NCI-H1092 (cell line): Measurements from ENCODE around the gene ASCC2.

Experiments used
- DNase-seq: peaks from one replicate; lab custom pipeline; 2025; lab: John Stamatoyannopoulos, UW

ASCC2 gene

DNA sequence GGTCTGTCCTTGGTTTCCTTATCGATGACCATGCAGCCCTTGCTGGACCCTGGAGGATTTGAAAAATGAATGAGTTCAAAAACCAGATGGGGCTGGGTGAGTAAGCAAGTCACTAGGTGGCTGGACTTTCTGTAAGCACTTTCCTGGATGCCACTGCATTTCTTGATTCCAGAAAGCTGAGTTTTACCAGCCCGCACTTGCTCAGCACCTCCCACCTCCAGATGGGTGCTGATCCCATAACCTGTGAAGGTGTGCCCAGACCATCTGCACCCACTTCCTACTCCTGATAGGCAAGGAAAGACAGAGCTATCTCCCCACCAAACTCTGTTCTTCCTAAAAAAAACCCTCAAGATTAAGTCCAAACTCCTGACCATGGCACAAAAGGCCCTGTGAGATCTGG is 21.1 kb downstream of the ASCC2 start:
- no peak for DNase-seq

DNA sequence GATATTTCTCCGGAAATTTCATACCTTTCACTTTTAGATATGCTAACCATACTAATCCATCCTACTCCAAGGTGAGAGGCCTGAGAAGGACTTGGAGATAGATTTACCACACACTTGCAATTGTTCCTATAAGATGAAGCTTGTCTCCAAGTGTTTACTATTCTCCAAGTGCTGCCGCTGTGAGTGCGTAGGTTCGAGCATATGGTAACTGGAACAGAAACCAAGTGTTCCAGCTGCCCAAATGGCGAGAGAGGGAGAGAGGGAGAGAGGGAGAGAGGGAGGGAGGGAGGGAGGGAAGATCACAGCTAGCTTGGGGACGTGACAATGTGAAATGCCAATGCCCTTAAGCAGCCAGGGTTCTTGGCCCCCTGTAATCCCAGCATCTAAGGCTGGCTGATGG is 21.5 kb downstream of the ASCC2 start:
- no peak for DNase-seq

DNA sequence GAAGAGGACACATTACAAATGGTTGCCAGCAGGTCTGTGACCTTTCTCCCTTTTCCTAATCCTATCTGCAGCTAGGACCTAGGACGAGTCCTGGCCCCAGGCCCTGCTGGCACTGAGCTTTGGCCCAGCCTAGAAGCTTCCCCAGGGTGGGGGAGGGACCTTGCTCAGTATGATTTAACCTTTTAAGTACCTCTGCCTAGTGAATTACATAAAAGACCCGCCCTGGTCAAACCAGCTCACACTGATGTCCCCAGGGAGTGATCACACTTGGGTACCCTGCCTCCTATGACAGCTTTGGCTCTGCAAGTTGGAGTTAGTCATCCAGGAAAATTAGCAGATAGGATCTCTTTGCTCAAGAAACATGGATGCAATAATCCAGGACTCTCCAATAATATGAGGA is 21.9 kb downstream of the ASCC2 start:
- DNase-seq: no peak

DNA sequence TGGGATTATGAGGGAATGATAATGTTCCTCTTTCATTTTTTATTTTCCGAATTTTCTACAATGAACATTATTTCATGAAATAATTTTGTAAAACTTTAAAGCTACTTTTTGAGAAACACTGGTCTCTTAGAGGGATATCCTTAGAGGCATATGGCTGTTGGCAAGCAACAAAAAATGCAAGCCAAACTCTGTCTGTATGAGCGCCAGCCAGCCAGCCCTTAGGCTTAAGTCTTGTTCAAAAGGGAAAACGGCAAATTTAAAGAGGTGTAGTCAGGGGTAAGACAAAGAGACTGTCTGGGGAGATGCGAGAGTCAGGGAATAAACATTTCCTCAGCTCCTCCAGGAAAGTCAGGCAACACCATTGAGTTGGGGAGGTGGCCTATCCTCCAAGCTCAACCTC is 22.5 kb downstream of the ASCC2 start:
- DNase-seq: no peak

DNA sequence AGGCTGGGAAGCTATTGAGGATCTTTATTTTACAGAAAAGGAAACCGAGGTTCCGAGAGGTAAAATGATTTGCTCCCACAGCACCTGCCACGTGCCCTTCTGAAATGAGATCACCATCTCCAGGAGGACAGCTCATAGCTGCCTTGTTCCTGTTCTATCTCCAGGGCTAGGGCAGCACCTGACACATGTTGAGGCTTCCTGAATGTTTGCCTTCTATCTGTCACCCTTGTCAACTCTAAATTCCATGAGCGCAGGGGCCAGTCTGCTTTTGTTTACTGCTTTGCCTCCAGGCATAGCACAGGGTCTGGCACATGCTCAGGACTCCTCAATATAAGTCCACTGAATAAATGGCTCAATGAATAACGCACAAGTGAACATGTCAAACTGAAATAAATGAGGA is 24.1 kb downstream of the ASCC2 start:
- no peak for DNase-seq

DNA sequence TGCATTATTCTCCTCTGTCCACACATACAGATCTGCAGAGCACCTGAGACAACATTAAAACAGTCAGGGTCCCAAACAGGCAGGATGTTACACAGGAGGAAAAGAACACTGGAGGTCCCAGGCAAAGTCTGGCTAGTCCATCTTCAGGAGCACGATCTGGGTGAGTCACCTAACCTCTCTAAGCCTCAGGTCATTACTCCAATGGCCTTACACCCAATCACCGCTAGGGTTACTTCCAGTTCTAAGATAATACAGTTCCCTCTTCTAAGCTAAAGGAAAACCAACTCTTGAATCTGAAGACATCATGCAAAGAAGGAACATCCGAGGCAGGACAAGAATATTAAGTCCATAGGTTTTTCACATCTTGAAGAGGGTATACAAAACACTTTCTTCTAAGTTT is 24.5 kb downstream of the ASCC2 start:
- no peak for DNase-seq

DNA sequence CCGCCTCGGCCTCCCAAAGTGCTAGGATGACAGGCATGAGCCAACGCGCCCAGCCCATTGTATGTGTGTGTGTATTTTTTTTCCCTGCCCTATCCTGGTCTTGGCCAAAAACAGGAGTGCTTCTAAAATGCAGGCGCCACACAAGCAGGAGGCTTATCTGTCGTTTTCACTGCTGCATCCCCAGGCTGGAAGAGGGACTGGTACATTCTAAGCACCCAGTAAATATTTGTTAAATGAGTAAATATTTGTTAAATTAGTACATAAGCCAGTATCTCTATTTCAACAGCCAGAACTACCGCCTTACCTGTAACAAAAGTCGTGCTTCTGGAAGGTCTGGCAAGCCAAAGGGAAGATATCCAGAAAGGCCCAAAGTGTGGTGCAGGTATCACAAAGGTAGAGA is 24.9 kb downstream of the ASCC2 start:
- DNase-seq: no peak

DNA sequence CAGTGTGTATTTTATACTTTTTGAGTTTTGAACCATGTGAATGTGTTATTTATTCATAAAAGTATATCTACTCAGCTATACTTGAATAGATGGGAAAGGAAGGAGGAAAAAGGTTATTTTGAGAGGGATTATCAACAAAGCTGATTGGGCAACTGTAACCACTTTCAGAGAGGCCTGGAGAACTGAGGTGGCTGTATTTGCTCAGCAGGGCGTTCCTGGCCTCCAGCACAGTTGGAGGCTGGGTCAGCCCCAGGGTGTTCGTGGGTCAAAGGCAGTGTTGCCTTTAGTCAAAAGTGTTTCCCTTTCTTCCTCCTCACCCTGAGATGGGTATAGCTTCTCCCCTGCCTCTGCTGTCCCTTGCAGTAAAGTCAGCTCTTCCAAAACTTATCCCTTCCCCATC is 26.7 kb downstream of the ASCC2 start:
- DNase-seq: no peak

DNA sequence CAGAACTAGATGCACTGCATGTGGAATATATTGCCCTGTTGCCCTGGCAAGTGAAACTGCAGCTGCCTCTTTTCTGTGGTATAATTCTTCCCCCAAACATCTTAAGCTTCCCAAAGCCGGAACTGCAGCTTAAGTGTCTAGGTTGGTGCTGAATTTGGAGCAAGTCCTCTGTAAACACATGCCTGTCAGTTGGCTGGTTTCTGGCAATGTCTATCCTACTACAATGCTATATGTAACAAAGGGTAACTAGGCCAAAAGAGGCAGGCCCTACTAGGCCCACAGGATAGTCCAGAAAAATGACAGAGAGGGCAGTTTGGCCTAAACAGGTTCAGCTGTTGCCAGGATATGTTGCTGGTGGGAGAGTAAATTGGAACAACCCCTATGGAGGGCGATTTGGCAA is 27.9 kb downstream of the ASCC2 start:
- no peak for DNase-seq

DNA sequence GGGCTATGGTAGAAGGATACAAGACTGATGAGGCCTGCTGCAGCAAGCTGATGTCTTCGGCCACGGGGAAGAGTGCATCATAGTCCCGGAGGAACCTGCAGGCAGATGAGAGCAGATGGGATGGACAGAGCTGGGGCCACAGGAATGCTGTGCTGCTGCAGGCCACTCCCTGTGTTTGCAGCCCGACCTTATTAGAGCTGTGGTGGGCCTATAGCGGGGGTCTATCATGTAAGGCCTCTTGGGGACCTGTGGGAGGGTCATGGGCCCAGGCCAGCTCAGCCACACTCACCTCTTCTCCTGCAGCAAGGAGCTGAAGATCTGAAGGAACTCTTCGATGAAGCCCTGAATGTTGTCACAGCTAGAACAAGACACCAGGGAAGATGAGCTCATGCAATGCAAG is 31.9 kb downstream of the ASCC2 start:
- DNase-seq: no peak

DNA sequence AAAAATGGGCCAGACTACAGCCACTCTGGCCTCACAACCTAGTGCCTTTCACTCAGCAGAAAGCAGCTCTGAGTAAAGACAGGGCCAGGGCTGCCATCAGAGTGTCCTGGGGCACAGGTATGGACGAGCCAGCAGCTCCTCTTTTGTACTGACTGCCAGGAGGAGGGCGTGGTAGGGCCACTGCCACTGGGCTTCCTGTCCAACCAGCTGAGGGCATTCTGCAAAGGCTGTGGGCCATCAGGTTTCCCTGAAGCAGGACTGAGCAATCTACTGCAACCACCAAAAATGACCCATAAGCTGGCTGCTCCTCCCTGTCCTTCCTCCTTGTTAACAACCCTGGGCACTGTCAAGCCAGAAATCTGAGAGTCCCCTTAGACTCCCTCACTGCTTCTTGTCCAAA is 33.1 kb downstream of the ASCC2 start:
- no peak for DNase-seq

DNA sequence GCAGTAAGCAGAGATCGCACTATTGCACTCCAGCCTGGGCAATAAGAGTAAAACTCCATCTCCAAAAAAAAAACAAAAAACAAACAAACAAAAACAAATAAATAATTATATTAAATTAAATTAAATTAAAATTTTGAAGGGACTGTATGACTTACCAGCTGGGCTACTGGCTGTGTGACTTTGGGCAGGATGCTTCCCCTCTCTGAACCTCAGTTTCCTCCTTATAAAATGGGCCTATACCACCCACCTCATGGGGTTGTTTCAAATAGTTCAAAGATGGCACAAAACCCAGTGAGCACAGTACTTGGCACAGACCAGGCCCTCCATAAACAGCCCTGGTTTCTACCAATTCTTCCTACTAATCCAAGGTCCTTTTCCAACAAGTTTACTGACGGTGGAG is 34.9 kb downstream of the ASCC2 start:
- DNase-seq: no peak

DNA sequence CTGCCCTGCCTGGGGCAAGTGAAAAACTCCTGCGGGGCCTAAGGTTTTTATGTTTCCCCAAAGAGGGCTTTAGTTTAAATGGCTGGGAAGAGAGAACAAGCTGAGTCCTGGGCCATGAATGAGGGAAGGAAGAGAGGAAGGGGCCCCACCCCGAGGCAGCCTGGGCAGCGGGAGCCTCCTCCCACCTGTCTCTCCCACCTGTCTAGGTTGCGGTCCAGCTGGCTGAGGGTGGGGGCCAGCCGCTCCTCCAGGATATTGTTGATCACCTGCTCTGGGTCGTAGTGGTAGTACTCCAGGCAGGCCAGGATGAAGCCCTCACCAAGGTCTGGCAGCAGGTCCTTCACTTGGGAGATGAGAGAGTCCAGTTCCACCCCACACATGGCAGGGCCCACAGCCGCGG is 36.3 kb downstream of the ASCC2 start:
- no peak for DNase-seq

DNA sequence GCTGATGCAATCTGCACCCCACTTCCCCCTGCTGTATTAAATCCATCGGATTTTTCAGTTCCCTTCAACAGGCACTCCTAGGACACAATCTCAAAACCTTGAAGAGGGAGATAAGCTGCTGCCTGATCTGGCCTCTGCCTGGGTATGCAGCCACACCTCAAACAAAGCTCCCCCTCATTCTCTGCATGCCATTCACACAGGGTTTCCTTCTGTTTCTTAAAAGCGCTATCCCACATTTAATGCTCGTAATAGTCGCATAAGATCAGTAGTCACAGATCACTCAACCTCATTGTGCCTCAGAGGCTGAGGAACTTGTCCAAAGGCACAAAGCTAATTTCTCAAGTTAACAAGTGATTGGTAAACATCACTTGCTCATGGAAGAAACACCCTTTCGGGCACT is 36.9 kb downstream of the ASCC2 start:
- no peak for DNase-seq

DNA sequence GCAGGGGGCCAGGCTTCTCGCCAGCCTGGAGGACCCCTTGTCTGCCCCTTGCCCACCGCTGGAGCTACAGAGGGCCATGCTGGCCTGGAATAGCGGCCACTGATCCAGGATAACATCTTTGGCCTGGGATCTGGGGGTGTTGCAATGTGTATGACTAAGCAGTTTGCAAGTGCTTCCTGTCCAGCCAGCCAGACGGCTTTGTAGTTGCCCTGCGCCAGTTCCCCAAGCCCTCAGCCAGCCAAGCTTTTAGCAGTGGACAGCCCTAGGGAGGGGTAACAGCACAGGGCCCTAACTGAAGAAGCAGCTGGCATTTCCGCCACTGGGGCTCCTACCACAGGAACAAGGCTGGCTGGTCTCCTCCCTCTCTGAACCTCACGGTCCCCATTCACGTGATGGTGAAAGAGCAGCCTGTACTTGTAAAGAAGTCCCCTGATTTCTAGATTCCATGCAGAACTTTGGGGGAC is 38.8 kb downstream of the ASCC2 start:
- DNase-seq: no peak

DNA sequence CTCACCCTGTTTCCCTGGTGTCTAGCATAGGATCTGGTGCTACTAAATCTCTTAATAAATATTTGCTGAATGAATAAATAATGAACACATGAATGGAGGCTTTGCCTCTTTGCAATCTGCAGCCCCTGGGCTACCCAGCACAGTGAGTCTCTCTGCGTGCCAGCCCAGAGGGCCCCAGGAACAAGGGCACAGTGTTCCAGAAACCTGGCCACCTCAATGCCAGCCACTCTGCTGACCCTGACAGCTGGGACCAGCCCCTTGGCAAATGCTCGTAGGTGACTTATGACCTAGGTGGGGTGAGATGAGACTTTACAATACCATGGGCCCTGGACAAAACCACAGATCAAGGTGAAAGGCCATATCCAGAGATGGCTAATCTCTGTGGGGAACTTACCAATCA is 39.3 kb downstream of the ASCC2 start:
- no peak for DNase-seq

DNA sequence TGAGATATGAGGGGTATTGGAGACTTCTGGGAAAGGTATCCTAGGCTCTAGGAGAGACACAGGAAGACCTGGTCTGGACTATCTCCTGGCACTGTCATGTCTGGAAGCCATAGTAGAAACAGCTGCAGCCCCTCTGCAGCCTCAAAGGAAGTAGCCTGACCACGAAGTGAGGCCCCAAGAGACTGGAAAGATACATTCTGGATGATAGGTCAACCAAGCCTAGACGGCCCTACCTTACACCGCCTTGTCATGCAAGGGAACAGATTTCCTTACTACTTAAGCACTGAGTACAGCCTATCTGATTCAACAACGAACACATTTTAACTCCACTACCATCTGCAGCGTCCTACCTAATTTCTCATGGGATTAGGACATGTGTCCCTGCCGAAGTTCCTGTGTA is 39.8 kb downstream of the ASCC2 start:
- no peak for DNase-seq

DNA sequence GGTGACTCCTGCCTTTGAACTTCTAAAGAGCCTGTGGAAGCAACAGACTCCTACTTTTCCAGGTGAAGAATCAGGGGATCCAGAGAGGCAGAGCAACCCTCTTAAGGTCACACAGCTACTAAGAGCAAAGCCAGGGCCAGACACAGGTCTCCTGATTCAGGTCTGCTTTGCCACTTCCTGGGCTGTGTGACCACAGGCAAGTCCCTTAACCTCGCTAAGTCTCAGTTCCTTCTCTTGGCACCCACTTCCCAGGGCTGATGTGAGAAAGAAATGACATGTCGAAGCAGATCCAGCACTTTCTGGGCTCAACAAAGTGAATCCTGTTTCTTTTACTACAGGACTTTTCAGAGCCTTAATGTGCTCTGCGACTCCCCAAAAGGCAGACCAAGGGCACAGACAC is 40.7 kb downstream of the ASCC2 start:
- no peak for DNase-seq

DNA sequence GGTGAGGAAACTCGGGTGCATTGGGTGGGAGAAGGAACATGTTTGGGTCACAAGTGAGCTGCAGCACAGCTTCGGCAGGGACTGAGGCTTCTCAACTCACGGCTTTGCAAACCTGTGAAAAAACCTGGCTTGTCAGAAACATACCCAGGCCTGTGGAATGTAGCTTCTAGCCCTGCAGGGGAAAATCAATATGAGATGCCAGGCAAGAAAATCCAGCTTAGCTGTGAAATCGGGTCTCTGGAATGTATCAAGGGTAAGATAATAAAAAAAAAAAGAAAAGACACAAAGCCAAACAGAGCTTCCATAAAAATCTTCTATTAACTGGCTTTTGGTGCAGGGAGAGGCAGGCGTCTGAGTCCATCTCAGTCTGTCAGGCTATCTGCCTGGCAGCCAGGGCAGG is 42.4 kb downstream of the ASCC2 start:
- no peak for DNase-seq

DNA sequence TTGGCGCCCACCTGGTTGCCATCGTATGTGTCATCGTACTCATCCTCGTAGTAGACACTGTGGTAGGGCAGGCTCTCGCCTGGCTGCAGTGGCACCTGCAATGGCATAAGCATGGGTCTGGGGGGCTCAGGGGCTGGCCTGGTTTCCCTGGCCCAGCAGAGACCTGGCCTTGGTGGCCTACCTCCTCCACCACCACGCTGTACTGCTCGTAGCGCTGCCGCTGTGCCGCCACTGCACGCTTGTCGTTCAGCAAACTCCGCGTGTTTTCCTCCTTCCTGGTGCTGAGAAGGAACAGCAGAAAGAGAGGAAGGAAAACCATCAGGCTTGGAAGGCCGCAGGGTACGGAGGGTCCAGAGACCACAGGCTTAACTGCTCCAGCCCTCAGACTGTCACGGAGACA is 44.7 kb downstream of the ASCC2 start:
- DNase-seq: no peak

DNA sequence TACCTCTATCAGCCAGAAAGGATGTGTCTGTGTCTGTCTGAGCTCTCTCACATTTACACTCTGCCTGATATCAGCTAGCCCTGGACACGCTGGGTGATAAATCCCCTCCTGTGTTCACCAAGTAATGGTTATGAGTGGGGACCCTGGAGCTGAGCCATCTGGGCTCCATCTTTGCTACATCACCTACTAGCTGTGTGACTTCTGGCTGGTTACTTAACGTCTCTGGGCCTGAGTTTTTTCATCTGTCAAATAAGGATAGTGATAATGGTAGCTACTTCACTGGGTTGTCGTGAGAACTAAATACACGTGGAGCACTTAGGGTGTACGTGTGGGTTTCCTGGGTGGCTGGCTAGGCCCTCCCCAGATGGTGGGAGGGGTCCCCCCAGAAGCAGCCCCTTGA is 48.0 kb downstream of the ASCC2 start:
- DNase-seq: no peak

DNA sequence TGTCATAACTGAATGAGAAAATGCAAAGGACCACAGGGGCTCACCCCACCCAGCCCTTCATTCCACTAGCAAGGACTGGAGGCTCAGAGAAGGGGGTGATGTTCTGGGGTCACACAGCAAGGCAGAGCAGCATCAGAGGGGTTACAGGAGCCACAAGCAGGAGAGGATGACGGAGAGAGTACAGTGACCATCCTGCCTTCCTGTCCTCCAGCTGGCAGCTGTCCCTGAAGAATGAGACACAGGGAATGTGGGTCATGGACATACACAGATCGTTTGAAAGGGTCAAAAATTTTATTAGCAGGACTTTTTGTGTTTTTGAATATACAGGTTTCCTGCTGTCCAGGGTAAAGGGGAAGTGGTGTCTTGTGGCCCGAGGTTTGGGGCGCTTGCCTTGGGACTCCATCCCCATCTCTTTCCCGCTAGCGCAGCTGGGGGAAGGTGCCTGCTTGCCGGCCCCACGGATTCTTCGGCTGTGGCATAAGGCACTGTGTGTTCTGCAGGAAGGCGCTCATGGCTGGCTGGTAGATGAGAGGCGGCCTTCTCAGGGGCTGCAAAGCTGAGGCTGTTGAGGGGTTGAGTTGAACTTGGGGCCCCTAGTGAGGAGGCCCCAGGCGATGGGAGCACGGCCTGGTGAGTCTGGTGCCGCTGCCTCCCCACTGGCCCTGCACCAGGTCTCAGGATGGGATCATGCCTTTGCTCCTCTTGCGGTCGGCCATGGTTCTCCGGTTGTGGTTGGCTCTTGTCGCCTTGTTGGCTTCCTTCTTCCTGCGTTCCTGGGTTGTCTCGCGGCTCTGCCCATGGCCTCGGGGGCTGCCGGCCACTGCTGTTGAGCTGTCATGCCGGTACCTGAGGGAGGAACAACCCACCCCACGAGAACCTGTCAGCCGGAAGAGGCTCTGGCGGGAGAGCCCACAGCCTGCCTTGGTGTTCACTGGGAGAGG is 49.5 kb downstream of the ASCC2 start:
- no peak for DNase-seq

DNA sequence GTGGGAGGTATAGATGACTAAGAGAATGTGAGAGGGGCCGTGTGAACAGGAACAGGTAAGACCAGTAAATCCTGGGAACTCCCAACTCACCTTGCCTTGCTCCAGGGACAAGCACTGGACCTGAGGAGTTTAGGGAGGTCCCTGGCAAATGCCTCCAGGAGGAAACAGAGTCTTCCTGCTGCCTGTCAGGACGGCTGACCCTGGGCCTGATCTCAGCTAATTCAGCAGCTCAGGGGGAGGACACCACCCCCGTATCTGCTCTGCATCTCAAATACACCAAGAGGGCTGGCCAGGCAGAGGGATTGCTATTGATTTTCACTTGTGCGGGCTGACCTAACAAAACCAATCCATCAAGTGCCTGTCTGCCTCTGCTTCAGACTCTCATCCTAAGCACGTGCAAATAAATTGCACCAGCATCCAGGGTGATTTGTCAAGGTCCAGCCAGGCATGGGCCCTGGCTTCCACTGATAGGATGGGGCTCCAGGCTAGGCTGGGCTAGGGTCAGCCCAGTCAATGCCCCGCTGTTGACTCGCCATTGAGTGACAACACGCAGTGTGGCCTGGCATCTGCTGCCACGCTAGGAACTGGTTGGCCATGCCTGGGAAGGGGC is 50.6 kb downstream of the ASCC2 start:
- no peak for DNase-seq

DNA sequence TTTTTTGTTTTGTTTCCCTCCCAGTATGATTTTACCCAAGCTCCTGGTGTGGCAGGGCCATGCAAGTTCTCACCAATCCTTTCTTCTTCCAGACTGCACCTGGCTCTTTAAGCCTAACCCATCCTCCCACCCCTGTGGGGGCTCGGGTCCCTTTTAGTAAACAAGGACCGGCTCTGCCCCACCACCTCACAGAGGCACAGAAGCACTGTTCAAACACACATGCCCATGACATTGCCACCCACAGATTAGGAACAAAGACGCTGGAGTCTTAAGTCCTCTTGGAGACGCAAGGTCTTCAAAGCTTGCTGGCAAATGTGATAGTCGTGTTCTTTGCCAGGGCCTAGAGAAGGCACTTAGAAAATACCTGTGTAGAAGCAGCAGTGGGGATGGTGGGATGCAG is 52.0 kb downstream of the ASCC2 start:
- DNase-seq: no peak
